Activated CD8-positive, alpha-beta memory T cell treated with anti-CD3 and anti-CD28 coated beads, Interleukin-2, amount 50 U/mL, for 24 hours (primary cell): ENCODE data around the gene LSMEM2.
"Not testable (repeated sequence)": the region's sequence is repeated elsewhere in the genome, so short reads cannot be mapped to it uniquely, and the experiment has no call there.

Experiments used
- DNase-seq: peaks from one replicate; pipeline ENCODE4 v3.0.0-alpha.2; 2020; ENCODE audit errors: extremely low read depth

LSMEM2 gene

GRCh38 chr3:50298836-50299637 lies 20.1 kb downstream of the LSMEM2 start, which contains the start of the genes HYAL3 and NAA80:
HYAL3 (minus strand) TSS chr3:50299405; CDS start chr3:50295602, 3,803 bp downstream.
NAA80 (minus strand) TSS chr3:50299405; CDS start chr3:50297463, 1,942 bp downstream.
- DNase-seq = peak; percentile 98

GRCh38 chr3:50299638-50299928 lies 20.7 kb downstream of the LSMEM2 start:
- no peak for DNase-seq

- no peak for DNase-seq
Measured at GRCh38 chr3:50299929-50300680, 21.2 kb downstream of the LSMEM2 start.

GRCh38 chr3:50300681-50301254 lies 21.9 kb downstream of the LSMEM2 start:
- no peak for DNase-seq

- no peak for DNase-seq
Measured at GRCh38 chr3:50302095-50303012, 23.5 kb downstream of the LSMEM2 start.

DNA sequence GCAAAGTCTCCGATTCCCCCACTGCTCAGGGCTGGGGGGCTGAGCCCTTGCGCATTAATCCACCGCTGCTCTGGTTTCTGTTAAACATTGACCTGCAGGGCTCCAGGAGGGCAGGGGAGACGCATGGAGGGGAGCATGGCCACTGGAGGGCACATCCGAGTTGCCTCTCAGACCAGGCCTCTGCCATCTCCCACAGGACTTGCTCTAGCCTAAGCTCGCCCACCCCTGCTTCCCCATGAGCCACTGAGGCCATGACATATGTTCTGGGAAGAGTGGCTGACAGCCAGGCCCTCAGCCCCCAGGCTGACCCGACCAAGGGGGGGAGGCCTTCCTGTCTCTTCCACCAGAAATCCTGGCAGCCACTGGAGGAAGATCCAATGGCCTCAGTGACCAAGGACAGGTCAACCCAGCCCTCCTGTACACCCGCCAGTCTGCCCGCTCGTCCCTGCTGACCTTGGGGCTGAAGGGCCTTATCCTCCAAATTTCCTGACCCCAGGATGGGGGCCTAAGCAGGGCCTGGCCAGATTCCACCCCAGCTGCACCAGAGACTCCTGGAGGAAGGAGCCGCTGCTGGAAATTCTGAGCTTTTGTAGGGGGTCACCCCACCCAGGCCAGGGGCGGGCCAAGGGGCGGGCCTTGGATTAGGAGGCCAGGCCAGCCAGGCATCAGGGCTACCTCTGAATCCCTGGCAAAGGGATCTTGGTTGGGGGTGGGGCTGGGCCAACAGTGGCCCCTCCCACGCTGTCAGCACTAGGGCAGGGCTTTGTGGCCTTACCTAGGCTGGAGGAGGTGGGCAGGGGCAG lies 24.3 kb downstream of the LSMEM2 start, which contains the start of gene HYAL1:
HYAL1 (minus strand) TSS at position 562 of the 803 bp plus-strand sequence. CDS start 618 bp downstream, outside the sequence.
- DNase-seq = no peak

DNA sequence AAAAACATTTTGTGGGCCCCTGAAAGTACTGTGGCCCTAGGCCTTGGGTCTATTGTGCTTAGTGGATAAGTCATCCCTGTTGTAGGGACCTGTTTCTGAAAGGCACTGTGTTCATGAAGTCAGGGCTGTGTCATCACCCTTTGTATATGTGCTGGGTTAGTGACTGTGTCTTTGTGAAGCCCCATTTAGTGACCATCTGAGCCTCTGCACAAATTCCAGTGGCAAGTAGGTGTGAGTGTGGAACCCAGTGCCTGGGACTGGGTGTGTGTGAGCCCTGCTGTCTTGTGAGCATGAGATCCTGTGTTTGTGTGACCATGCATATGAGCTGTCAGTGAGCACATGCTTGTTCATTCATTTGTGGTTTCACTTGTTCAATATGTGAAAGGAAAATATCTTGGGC lies 25.7 kb downstream of the LSMEM2 start:
- no peak for DNase-seq

- not testable (repeated sequence) for DNase-seq
Measured at GRCh38 chr3:50312041-50312440, 33.2 kb downstream of the LSMEM2 start.

- DNase-seq = no peak
Measured at GRCh38 chr3:50314342-50314741, 35.5 kb downstream of the LSMEM2 start.

DNA sequence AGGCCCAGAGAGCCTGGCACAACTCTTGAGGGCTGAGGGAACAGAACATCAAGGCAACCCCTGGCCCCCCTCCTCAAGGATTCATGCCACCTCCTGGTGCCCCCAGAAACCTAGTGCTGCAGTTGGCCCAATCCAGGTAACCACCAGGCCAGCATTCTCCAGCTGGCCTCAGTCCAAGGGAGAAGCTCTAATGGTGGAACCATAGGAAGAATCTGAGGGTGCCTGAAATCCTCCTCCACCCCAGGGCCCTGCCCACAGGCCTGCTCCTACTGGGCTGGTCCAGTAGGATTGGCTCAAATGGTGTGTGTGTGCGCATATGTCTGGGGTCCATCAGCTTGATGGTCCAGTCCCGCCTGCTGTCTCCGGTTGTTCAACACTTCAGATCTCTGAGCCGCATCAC lies 35.9 kb downstream of the LSMEM2 start:
- DNase-seq = no peak

DNA sequence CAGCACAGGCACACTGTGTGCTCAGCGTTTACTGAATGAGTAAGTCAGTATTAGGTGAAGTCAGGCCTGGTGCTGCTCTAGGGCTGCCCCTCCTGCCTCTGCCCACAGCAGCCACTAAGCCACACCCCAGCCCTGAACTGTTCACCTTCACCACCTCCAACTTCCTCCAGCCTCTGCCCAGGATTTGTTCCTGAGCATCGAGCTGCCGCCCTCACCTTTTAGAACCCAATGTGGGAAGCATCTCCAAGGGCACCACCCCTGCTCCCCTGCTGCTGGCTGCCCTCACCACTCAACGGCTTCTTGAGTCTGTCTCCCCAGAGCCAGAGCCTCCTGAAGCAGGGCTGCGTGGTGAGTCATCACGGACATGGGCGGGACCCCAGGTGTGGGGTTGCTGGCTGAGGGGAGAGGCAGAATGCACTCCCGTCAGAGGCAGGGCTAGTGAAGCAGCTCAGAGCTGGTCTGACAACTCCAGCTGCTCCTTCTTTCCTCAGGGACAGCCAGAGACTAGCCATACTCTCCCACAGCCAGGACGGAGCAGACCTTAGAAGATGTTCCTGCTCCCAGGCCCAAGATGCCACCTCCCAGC lies 37.9 kb downstream of the LSMEM2 start:
- DNase-seq = no peak

DNA sequence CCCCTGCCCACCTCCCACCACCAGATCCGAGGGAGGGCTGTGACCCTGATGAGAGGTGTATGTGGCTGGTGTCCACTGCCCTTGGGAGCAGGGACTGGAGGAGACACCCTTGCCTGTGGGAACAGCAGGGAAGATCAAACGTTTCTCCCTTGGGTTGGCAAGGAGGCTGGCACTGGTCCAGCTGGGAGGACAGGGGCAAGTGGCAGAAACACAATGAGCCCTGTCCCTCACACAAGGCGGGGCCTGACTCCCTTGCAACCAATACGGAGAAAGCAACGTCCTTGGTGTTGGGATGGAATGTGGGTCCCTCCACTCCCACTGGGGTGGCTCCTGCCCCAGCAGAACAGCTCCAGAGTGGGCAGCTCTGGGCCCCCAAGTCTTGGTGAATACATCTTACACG lies 38.4 kb downstream of the LSMEM2 start:
- no peak for DNase-seq

DNA sequence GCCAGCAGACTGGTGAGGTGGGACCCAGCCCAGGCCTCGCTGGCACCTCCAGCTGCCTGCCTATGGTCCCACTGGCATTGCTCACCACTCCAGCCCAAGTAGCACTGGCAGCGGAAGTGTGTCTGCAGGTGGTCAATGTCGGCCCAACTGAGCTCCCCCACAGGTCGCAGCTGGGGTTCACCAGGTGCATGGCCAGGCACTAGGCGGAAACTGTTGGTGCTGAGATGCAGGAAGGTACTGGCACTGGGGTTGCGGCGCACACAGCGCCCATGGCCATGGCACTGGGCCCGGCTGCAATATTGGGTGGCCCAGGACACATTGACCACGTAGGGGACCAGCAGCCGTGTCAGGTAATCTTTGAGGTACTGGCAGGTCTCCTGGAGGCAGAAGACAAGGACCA lies 39.3 kb downstream of the LSMEM2 start:
- no peak for DNase-seq

DNA sequence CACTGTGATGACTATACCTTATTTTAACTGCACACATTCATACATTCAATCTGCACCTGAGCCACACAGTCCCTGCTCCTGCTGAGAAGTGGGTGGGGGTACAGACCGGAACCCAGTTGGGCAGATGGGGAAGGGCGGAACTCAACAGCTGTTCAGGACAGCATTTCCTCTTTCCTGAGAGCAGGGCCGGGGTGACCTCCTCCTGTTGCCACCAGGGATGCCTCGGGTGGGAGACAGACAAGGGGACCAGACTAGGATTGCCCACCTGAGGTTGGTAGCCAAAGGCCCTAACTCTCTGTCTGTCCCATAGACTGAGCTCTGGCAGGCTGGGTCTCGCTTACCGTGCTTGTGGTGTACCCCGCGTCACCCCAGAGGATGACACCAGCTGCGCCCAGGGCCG lies 39.7 kb downstream of the LSMEM2 start:
- no peak for DNase-seq

DNA sequence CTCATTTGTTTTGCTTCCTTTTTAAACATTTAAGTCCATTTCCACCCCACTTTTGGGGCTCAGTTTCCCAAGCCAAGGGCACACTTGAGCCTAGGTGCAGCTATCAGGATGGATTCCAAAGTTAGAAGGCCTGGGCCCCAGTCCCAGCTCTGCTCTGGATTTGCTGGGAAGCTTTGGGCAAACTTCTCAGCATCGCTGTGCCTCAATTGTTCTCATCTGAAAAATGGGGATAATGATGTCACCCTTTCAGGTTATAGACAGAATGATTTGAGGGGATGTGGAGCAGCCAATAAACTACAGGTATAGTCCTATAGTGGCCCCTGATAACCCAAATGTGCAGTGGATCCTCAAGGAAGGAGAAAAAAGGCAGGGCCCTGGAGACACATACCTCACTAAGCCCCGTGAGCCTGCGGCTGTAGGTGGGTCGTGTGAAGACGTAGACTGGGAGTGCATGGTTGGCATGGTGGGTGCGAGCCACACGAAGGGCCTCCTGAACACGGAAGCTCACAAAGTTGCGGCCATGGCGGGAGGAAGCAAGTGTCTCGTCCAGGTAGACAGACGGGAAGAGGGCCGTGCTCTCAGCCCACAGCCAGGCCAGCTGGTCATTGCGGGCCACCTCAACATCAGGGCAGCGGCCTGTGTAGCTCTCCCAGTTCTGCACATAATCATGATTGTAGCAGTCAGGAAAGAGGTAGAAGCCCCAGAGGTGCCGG lies 40.5 kb downstream of the LSMEM2 start:
- no peak for DNase-seq

DNA sequence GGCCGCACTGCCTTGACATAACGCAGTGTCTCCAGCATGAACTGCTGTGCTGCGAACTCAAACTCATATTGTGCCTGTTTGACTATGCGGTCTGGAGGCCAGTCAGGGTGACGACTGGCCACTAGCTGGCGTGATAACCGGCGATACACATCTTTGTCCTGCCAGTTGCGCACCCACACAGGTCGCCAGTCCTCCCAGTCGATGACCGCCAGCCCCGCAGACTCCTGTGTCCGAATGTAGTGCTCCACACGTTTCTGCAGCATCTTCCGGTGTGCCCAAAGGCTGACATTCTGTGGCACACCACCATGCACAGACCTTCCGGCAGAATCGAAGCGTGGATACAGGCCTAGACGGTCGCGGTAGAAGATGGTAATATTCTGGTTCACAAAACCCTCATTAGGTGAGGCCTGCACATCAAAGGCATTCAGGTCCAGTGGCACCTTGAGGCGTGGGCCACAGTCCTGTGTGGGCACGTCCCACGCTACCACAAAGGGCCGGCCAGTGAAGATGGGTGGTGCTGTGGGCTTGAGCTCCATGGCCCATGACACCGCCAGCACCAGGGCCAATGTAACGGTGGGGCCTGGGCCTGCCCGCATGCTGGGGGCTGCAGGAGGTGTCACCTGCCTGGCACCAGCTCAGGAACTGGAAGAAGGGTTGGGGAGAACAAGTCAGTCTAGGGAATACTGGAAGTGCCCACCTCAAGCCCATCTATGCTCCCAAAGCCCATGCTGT lies 41.2 kb downstream of the LSMEM2 start:
- DNase-seq = no peak

DNA sequence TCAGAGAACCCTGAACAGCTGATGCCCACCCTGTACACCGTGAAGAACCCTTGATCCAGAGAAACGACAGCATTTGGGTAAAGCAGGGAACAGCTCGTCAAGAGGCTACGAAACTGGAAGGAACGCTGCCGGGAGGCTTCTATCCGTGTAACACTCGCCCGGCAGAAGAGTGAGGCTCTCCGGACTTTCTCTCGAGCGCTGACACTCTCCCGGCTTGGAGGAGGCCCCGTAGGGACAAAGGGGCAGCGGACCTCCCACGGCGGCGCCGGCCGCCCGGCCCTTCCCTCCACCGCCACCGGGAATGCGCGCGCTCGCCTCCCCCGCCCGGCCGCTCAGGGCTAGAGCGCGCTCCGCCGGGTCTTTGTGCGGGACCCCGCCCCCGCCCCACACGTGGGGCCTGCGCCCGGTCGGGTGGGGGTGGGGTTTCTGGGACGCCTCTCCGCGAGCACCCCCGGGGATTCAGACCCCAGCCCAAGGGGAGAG lies 42.0 kb downstream of the LSMEM2 start:
- peak; percentile 18 for DNase-seq

DNA sequence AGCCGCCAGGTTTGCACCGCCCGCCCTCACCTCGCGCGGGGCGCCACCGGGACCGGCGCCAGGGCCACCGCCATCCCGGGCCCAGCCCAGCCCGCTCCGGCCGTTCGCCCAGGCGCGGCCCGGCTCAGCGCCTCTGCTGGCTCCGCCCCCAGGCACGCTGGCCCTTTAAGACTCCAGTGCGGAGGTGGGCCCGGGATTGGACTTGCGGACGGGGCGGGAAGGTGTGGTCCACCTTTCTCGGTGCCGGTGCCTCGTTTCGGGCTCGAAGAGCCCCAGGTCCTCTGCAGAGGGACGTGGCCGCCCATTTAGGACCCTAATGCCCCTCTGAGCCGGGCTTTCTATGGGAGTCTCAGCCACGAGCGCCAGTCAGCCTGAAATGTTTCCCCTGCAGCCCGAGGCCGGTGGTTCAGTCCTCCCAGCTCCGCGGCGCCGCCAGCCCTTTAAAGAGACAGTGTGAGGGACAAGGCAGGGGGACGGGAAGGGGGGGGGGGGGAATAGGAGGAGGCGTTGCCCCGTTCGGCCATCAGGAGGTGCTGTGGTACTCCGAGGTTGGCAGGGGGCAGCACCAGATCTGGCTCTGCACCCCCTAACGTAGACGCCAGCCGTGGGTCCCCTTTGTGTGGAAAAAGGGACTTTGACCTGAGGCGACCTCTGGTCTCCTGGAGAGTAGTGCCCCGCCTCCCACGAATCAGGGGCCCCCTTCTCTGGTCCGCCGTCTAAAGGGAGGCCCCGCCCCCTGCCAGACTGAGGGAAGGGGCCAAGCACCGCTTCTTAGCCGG lies 42.6 kb downstream of the LSMEM2 start:
- peak; percentile 54 for DNase-seq
